Osteocyte (in vitro differentiated cells): ENCODE measurements around the gene PTGDS. TPM values are rescaled to one million over a fixed set of nuclear protein-coding genes. Genes with fewer than 3 reads are reported as not detected.

ENCODE experiments used
- DNase-seq: peaks from one replicate; pipeline ENCODE4 v3.0.0; 2021; ENCODE audit warnings: mixed read lengths; ENCODE audit not compliant: unreplicated experiment; ENCODE audit errors: extremely low spot score
- H3K27ac Mint-ChIP-seq: one replicate; pipeline ENCODE4 v1.8.0; 2021; ENCODE audit warnings: mild to moderate bottlenecking, mixed read lengths; ENCODE audit not compliant: unreplicated experiment
- H3K27me3 Mint-ChIP-seq: one replicate; pipeline ENCODE4 v1.8.0; 2021; ENCODE audit warnings: mixed read lengths; ENCODE audit not compliant: unreplicated experiment
- H3K36me3 Mint-ChIP-seq: one replicate; pipeline ENCODE4 v1.8.0; 2021; ENCODE audit warnings: mixed read lengths; ENCODE audit not compliant: unreplicated experiment
- H3K4me1 Mint-ChIP-seq: one replicate; pipeline ENCODE4 v1.8.0; 2021; ENCODE audit warnings: mixed read lengths; ENCODE audit not compliant: unreplicated experiment
- H3K4me3 Mint-ChIP-seq: one replicate; pipeline ENCODE4 v1.8.0; 2021; ENCODE audit warnings: mild to moderate bottlenecking, moderate library complexity, mixed read lengths; ENCODE audit not compliant: unreplicated experiment
- H3K9me3 Mint-ChIP-seq: one replicate; pipeline ENCODE4 v1.8.0; 2021; ENCODE audit warnings: mixed read lengths; ENCODE audit not compliant: unreplicated experiment
- CTCF ChIP-seq: fragments of 200-600 bp; sonication (generic); IDR thresholded peaks from 2 replicates; pipeline ENCODE4 v1.5.0; 2021; ENCODE audit warnings: antibody characterized with exemption, mild to moderate bottlenecking, moderate library complexity
- total RNA-seq: library from RNA; stranded (reverse); gene quantifications from 2 replicates; pipeline ENCODE4 v1.2.1, GENCODE V29; 2021

The PTGDS gene
- total RNA-seq, 1 donor from 2014 or later: 123 TPM

GRCh38 chr9:136946228-136947027 is 30.9 kb upstream of the PTGDS start:
- no peak for TF ChIP-seq CTCF
- H3K36me3 Mint-ChIP-seq: peaks cover 4% of the 10 kb centered on the region
- H3K4me3 Mint-ChIP-seq: no peak overlapping the region
- no peak for DNase-seq
- no peak overlapping the region for H3K27ac Mint-ChIP-seq
- H3K4me1 Mint-ChIP-seq: peaks cover 11% of the 10 kb centered on the region
- H3K27me3 Mint-ChIP-seq: no peaks in the 10 kb centered on the region
- H3K9me3 Mint-ChIP-seq: no peaks in the 10 kb centered on the region

GRCh38 chr9:136947028-136947891 is 30.0 kb upstream of the PTGDS start:
- TF ChIP-seq CTCF: no peak
- no peaks in the 10 kb centered on the region for H3K9me3 Mint-ChIP-seq
- H3K4me1 Mint-ChIP-seq: peaks cover 11% of the 10 kb centered on the region
- H3K27me3 Mint-ChIP-seq: no peaks in the 10 kb centered on the region
- H3K36me3 Mint-ChIP-seq: no peaks in the 10 kb centered on the region
- no peak overlapping the region for H3K27ac Mint-ChIP-seq
- no peak for DNase-seq
- H3K4me3 Mint-ChIP-seq: no peak overlapping the region

GRCh38 chr9:136947955-136948510 is 29.3 kb upstream of the PTGDS start:
- no peaks in the 10 kb centered on the region for H3K27me3 Mint-ChIP-seq
- TF ChIP-seq CTCF: peak; percentile 50
- H3K4me3 Mint-ChIP-seq: peak overlapping the region; percentile 27
- DNase-seq: no peak
- H3K4me1 Mint-ChIP-seq: peaks cover 11% of the 10 kb centered on the region
- no peaks in the 10 kb centered on the region for H3K9me3 Mint-ChIP-seq
- peak overlapping the region; percentile 18 for H3K27ac Mint-ChIP-seq
- H3K36me3 Mint-ChIP-seq: no peaks in the 10 kb centered on the region

- Mint-ChIP-seq H3K36me3 (no peaks in the 10 kb centered on the region), H3K4me3 (peak overlapping the region; percentile 74), H3K9me3 (no peaks in the 10 kb centered on the region), H3K27ac (peak overlapping the region; percentile 67), H3K27me3 (no peaks in the 10 kb centered on the region), H3K4me1 (peaks cover 11% of the 10 kb centered on the region)
- no peak for TF ChIP-seq CTCF
- no peak for DNase-seq
These were observed 28.0 kb upstream of the PTGDS start for GRCh38 chr9:136949239-136949816.
